RWPE1 (cell line): Measurements from ENCODE around the gene SAMD13.
A peak's percentile ranks its signal among the peaks of the same experiment; 100 is the strongest.

Source experiments
- CTCF ChIA-PET: fragments of 350-600 bp; sonication (Branson Sonifier 250); formaldehyde crosslinking; extraction: SDS; loops from one replicate; lab custom pipeline; 2021; lab: Yijun Ruan, JAX
- POLR2A ChIA-PET: fragments of 400-600 bp; formaldehyde crosslinking; extraction: SDS; loops from one replicate; lab custom pipeline; 2020; ENCODE audit warnings: antibody characterized with exemption; ENCODE audit not compliant: low non-redundant PET; lab: Yijun Ruan, JAX
- DNase-seq: peaks from one replicate; pipeline ENCODE4 v3.0.0; 2012; ENCODE audit warnings: low spot score
- H3K27ac ChIP-seq: fragments of 450-650 bp; 2 replicates; pipeline ENCODE4 v1.5.1; 2017
- TF ChIP-seq, protein P1 (sequence below): fragments of 450-650 bp; conservative IDR thresholded peaks from 2 replicates; pipeline ENCODE4 v1.5.1; 2017; ENCODE audit warnings: low read depth, mild to moderate bottlenecking

SAMD13 gene, protein sequence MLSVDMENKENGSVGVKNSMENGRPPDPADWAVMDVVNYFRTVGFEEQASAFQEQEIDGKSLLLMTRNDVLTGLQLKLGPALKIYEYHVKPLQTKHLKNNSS

DNA sequence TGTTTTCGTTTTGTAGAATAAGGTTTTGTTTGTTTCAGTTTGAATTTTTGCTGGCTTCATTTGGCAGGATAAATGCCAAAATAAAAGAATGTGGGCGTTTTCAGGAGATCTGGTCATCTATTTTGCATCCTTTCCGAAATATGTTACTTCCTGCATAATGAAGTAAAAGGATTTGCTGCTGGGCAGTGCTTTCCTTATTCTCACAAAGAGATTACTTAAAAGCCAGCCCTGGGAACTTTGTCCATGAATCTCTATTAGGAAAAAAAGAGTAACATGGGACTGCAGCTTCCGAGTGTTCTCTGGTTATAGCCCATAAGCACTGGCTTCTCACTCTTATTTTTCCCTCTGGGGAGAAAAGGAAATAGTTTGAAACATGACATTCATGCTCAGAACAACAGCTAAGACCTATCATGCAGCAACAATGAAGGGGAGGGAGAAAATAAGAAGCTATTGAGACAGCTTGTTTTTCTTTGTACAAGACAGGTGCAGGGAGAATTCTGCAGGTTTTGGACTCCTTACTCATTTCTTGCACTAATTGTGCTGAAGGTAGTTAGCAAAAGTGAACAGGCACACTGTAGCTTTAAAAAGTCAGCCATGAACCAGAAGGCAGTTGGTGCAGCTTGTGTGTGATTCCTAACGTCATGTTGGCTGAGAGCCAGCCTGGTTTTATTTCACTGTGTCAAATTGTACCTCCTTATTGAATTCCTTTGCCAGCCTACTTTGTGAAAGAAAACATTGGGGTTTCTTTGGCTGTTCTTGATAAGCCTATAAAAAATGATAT is at the start of gene SAMD13:
SAMD13 (plus strand) TSS at position 705 of the 781 bp plus-strand sequence. CDS start 1,527 bp downstream, outside the sequence.
- H3K27ac ChIP-seq: no peak within 1 kb of the TSS

DNA sequence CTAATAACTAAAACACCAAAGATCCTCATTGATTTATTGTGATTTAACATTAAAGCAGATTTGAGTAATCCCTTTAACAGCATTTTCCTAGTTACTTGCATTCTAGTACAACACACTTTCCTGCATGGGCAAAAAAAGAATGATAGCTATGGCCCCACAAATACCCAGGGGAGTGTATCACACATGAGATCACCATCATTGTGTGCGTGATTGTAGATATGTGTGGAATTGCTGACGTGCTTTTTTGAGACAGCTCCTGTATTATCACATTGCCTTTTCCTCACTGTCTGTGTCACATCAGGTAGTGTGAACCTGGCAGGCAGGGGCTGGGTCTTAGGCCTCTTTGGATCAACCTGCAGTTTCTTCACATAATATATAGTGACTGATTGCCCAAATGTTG is 48.5 kb upstream of the SAMD13 start:
- H3K27ac ChIP-seq: no peak overlapping the region
- TF ChIP-seq, protein P1, sequence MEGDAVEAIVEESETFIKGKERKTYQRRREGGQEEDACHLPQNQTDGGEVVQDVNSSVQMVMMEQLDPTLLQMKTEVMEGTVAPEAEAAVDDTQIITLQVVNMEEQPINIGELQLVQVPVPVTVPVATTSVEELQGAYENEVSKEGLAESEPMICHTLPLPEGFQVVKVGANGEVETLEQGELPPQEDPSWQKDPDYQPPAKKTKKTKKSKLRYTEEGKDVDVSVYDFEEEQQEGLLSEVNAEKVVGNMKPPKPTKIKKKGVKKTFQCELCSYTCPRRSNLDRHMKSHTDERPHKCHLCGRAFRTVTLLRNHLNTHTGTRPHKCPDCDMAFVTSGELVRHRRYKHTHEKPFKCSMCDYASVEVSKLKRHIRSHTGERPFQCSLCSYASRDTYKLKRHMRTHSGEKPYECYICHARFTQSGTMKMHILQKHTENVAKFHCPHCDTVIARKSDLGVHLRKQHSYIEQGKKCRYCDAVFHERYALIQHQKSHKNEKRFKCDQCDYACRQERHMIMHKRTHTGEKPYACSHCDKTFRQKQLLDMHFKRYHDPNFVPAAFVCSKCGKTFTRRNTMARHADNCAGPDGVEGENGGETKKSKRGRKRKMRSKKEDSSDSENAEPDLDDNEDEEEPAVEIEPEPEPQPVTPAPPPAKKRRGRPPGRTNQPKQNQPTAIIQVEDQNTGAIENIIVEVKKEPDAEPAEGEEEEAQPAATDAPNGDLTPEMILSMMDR: no peak
- DNase-seq: no peak
- ChIA-PET POLR2A (no interaction called here), CTCF (no interaction called here)

More for the DNA sequence above, at the start of gene SAMD13:
- CTCF ChIA-PET: no interaction called here
- TF ChIP-seq, protein P1: no peak
- DNase-seq: peak; percentile 28
- POLR2A ChIA-PET: no interaction called here

DNA sequence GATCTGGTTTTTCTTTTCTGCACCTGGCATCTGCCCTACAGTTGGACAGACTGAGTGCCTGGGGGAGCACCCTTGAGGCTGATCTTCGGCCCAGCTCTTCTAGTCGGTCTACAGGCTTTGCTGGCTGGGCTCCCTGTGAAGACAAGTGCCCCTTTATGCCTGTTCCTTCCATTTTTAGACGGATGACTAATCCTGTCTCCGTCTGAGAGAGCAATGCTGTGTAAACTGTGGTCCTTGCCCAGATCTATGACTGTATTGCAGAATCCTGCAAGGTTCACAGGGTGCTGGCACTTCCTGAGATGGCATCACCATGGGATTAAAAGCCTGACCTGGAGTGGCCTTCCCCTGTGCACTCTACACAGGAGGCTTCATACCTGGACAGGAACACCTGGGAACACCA is 47.6 kb upstream of the SAMD13 start:
- CTCF ChIA-PET: no interaction called here
- DNase-seq: peak; percentile 75
- peak overlapping the region; percentile 50 for H3K27ac ChIP-seq
- TF ChIP-seq, protein P1: no peak
- POLR2A ChIA-PET: no interaction called here

DNA sequence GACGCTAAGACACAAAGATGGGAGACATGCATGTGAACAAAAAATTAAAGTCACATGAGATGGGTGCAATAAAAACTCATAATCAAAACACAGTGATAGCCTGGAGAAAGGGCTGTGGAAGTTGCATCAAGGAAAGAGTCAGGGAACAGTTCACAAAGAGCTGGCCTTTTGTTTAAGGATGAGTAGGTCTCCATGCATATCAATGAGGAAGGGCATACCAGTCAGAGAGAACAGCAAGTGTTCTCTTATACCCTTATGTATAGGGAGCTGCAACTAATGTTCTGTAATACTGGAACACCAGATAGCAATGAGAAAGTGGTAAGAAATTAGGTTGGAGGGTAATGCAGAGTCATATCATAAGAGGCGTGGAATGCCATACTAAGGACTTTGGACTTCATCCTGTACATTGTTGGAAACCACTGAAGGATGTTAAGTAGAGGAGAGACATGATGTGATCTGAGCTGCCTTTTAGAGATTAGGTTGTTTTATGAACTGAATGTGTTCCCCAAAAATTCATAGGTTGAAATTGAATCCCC is 46.7 kb upstream of the SAMD13 start:
- TF ChIP-seq, protein P1: no peak
- POLR2A ChIA-PET: no interaction called here
- no peak overlapping the region for H3K27ac ChIP-seq
- CTCF ChIA-PET: no interaction called here
- no peak for DNase-seq

DNA sequence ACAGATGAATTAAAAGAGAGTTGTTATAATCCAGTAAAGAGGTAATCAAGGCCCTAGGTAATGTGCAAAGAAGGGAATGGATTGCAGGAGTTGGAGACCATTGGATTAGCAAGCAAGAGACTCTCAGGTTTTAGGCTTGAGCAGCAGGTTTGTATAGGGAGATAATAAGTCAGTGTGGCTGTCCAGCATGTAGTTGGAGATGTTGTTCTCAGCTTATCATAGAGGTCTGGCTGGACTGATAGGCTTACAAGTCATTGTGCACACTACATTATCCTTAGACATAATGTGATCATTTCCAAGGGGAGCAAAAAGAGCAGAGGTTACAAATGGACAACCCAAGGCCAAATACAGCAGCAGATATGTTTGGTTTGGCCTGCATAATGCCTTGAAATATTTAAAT is 45.9 kb upstream of the SAMD13 start:
- ChIA-PET CTCF (interaction anchor here (0.5 kb wide), 1 partner anchor 20 kb away, joined by 5 read pairs; no protein-coding TSS in a partner anchor), POLR2A (no interaction called here)
- H3K27ac ChIP-seq: no peak overlapping the region
- no peak for DNase-seq
- TF ChIP-seq, protein P1: no peak

DNA sequence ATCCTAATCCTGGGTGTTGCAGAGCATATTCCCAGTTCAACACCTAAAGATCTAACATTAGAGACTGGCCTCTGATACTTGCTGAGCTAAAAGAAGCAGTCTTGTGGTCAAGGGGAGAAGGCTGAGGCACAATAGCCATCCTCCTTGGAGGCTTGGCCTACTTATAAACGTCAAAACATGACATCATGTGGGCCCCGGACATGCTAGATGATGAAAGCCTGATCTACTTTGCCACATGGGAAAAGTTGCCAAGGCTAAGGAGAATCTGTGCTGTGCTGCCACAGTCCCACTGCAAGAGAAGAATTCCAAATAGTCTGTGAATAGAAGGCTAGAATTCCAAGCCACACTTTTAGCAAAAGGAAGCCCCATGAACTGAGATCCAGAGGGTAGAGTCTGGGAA is 43.9 kb upstream of the SAMD13 start:
- TF ChIP-seq, protein P1: no peak
- CTCF ChIA-PET: no interaction called here
- no peak overlapping the region for H3K27ac ChIP-seq
- POLR2A ChIA-PET: no interaction called here
- DNase-seq: no peak
